ENCODE measurements around the gene TMSB10.
"Not testable (repeated sequence)": the region's sequence is repeated elsewhere in the genome, so short reads cannot be mapped to it uniquely, and the experiment has no call there.

Gene TMSB10

DNA sequence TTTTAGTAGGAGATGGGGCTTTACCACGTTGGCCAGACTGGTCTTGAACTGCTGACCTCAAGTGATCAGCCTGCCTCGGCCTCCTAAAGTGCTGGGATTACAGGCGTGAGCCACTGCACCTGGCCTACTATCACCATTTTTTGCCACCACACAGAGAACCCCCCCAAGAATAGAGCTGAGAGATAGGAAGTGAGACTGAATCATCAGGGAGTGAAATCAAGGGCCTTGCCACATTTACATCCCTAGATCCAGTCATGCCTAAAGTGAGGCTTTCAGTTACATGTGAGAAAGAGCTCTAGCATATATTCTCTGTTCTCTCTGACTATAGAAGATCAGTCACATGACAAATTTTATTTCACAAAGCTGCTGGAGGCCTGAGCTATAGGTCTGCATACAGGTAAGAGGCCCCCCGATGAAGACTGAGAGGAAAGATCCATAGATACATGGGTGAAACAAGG is 37.5 kb downstream of the TMSB10 start:
- Histone ChIP-seq H3K27ac (no peak overlapping the region), H3K27me3 (no peaks in the 10 kb centered on the region), H3K9me3 (no peaks in the 10 kb centered on the region), H3K4me1 (no peaks in the 10 kb centered on the region), H3K36me3 (no peaks in the 10 kb centered on the region), H3K4me3 (no peak overlapping the region)
- no peak for DNase-seq
- intact Hi-C loops (cut with DNase I; ENCODE audit: low total_unique reads), result no loop called here
- TF ChIP-seq, protein P1, sequence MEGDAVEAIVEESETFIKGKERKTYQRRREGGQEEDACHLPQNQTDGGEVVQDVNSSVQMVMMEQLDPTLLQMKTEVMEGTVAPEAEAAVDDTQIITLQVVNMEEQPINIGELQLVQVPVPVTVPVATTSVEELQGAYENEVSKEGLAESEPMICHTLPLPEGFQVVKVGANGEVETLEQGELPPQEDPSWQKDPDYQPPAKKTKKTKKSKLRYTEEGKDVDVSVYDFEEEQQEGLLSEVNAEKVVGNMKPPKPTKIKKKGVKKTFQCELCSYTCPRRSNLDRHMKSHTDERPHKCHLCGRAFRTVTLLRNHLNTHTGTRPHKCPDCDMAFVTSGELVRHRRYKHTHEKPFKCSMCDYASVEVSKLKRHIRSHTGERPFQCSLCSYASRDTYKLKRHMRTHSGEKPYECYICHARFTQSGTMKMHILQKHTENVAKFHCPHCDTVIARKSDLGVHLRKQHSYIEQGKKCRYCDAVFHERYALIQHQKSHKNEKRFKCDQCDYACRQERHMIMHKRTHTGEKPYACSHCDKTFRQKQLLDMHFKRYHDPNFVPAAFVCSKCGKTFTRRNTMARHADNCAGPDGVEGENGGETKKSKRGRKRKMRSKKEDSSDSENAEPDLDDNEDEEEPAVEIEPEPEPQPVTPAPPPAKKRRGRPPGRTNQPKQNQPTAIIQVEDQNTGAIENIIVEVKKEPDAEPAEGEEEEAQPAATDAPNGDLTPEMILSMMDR (IDR thresholded peaks at IDR 0.05), result no peak

DNA sequence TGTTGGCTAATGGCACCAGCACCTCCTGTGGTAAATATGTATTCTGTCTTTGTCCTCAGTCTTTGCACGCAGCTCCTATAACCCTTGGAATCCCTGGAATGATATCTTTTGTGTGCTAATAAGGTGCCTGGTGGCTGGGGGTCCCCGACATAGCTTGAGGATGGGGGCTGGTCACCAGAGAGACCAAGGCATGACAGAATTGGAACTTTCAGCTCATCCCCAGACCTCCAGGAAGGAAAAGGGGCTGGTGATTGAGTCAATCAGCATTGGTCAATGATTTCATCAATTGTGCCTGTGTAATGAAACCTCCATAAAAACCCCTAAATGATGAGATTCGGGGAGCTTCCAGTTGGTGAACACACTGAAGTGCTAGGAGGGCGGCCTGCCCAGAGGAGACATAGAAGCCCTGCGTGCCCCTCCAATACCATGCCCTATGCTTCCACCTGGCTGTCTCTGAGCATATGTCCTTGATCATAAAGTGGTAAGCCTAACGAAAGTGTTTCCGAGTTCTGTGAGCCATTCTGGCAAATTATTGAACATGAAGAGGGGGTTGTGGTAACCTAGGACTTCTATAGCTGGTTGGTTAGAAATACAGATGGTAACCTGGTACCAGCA is 38.9 kb downstream of the TMSB10 start:
- no peak overlapping the region for H3K4me3 ChIP-seq
- intact Hi-C loops (cut with DNase I; ENCODE audit: low total_unique reads), result no loop called here
- peak in 1 of 2 donors; percentile 11 for DNase-seq
- TF ChIP-seq, protein P1 (IDR thresholded peaks at IDR 0.05), result no peak
- no peaks in the 10 kb centered on the region for H3K4me1 ChIP-seq
- no peak overlapping the region for H3K27ac ChIP-seq
- H3K27me3 ChIP-seq, result no peaks in the 10 kb centered on the region
- H3K9me3 ChIP-seq, result no peaks in the 10 kb centered on the region
- no peaks in the 10 kb centered on the region for H3K36me3 ChIP-seq

DNA sequence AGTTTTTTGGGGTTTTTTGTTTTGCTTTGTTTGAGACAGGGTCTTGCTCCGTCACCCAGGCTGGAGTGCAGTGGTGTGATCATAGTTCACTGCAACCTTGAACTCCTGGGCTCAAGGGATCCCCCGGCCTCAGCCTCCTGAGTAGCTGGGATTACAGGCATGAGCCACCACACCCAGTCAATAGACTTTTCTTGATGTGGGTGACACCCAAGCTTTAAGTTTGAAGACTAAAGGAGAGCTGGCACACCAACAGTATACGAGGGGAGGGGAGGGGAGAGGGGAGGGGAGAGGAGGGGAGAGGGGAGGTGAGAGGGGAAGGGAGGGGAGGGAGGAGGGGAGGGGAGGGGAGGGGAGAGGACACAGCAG is 40.4 kb downstream of the TMSB10 start:
- DNase-seq, result peak in 1 of 2 donors; percentile 15
- H3K27ac ChIP-seq; H3K4me1 ChIP-seq; H3K36me3 ChIP-seq; intact Hi-C loops (cut with DNase I; ENCODE audit: low total_unique reads); H3K4me3 ChIP-seq; H3K27me3 ChIP-seq; H3K9me3 ChIP-seq: not testable (repeated sequence)

DNA sequence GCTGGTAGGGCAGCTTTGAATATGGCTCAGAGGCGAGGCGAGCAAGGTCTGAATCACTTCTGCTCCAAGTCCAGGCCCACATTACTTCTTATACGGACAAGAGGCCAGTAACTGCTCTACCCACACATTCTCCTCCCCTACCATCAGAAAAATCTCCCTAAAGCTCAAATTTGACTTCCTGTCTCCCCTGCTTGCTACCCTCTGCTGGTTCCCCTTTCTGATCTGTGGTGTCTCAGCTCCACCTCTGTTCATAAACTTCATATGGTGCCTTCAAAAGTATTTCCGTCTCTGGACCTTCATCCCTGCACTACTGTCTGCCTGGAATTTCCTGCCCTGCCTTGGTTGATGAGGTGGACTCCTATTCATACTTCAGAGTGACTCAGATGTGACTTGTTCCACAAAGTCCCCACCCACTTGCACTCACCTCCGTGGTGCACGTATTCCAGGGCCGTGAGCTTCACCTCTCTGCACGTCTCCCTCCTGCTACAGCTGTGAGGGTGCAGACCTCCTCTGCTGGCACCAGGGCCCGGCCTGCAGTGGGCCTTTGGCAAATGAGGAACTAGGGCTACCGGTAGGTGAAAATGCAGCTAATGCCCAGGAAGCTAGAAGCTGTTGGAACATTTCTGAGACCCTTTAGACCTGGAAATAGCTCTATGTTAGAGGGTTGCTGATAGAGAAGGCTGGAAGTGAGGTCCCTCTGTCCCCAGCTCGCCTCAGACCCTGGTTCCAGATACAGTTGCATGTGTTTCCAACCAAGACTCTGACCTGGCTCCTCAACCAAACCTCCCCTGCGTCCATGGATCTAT is 41.0 kb downstream of the TMSB10 start:
- Histone ChIP-seq H3K4me3 (no peak overlapping the region), H3K9me3 (no peaks in the 10 kb centered on the region)
- intact Hi-C loops (cut with DNase I; ENCODE audit: low total_unique reads), result no loop called here

DNA sequence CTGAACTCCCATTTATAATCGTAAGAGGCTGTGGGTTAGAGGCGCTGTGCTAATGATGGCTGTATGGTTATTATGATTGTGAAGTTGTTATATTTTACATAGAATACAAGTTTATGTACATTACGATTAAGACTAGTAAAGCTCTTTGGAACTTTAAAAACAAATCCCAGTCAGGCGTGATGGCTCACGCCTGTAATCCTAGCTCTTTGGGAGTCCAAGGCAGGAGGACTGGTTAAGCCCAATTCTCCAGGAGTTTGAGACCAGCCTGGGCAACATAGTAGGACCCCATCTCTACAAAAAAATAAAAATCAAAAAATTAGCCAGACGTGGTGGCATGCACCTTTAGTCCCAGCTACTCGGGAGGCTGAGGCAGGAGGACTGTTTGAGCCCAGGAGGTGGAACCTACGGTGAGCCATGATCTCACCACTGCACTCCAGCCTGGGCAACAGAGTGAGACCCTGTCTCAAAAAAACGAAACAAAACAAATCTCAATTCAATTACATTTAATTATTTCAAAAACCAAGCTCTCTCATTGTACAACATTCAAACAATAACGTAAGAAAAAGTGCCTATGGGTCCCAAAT is 41.6 kb downstream of the TMSB10 start:
- Histone ChIP-seq H3K36me3 (no peaks in the 10 kb centered on the region), H3K9me3 (no peaks in the 10 kb centered on the region), H3K4me1 (no peaks in the 10 kb centered on the region), H3K4me3 (no peak overlapping the region), H3K27me3 (no peaks in the 10 kb centered on the region), H3K27ac (no peak overlapping the region)
- DNase-seq, result no peak
- intact Hi-C loops (cut with DNase I; ENCODE audit: low total_unique reads), result no loop called here
- TF ChIP-seq, protein P1 (IDR thresholded peaks at IDR 0.05), result no peak

More for the DNA sequence above, 41.0 kb downstream of the TMSB10 start:
- peak in 1 of 2 donors; percentile 52 for DNase-seq
- Histone ChIP-seq H3K27ac (no peak overlapping the region), H3K27me3 (no peaks in the 10 kb centered on the region), H3K36me3 (no peaks in the 10 kb centered on the region), H3K4me1 (no peaks in the 10 kb centered on the region)
- TF ChIP-seq, protein P1 (IDR thresholded peaks at IDR 0.05), result no peak

DNA sequence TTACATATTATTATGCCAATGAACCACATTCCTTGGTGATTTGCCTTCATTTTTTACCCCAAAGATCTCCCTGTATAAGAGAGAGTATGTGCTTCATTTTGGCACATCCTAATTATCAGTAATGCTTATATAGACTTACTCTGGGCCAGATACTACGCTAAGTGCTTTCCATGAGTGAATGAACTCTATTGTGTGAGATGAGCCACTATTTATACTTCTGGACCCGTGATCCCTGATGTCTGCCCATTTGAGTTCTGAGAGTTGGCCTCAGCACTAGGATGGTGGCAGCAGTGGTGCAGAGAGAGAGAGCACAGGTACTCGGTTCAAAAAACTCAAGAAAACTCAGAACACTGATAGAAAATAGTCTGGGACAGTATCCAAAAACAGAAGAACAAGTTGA is 48.1 kb downstream of the TMSB10 start:
- Histone ChIP-seq H3K27ac (no peak overlapping the region), H3K4me3 (no peak overlapping the region), H3K9me3 (no peaks in the 10 kb centered on the region), H3K27me3 (no peaks in the 10 kb centered on the region), H3K36me3 (no peaks in the 10 kb centered on the region), H3K4me1 (peaks cover 0 to 10% (median 6%) of the 10 kb centered on the region in 4 donors)
- TF ChIP-seq, protein P1 (IDR thresholded peaks at IDR 0.05), result no peak
- intact Hi-C loops (cut with DNase I; ENCODE audit: low total_unique reads), result no loop called here
- no peak for DNase-seq
